CD14-positive monocyte (primary cell): ENCODE results near the gene UGCG. TPM values are rescaled to one million over a fixed set of nuclear protein-coding genes. Genes with fewer than 3 reads are reported as not detected.

Source experiments
- DNase-seq, 3 donors: peaks; one replicate each; pipeline ENCODE4 v3.0.0-alpha.2; 2011 to 2022
- H2AFZ ChIP-seq: 2 replicates; pipeline ENCODE4 v1.6.0; 2012; ENCODE audit warnings: mild to moderate bottlenecking, low read depth, low read length, inconsistent platforms; ENCODE audit not compliant: insufficient read depth, poor library complexity, severe bottlenecking
- H3K27ac ChIP-seq, 2 donors: 1 replicate in 1 of 2; 2 replicates in 1 of 2; pipeline ENCODE4 v1.5.1; 2012 to 2013; ENCODE audit warnings: low read length in 2 of 2, control low read depth in 1 of 2, inconsistent platforms in 1 of 2, low read depth in 1 of 2, mild to moderate bottlenecking in 1 of 2
- H3K27me3 ChIP-seq, 2 donors: one replicate each; pipeline versions ENCODE4 v1.6.0 to v1.6.1; 2011 to 2013; ENCODE audit warnings: low read length in 2 of 2; ENCODE audit not compliant: control insufficient read depth in 2 of 2, insufficient read depth in 2 of 2
- H3K36me3 ChIP-seq, 2 donors: replicated peaks in 1 of 2; 1 replicate in 1 of 2; 2 replicates in 1 of 2; pipeline versions ENCODE4 v1.5.1 to v1.6.1; 2012 to 2013; ENCODE audit warnings: low read length in 2 of 2, control low read depth in 1 of 2, inconsistent platforms in 1 of 2, mild to moderate bottlenecking in 1 of 2; ENCODE audit not compliant: insufficient read depth in 2 of 2, control insufficient read depth in 1 of 2
- H3K4me1 ChIP-seq, 2 donors: 1 replicate in 1 of 2; 2 replicates in 1 of 2; pipeline versions ENCODE4 v1.5.1 to v1.6.1; 2012 to 2013; ENCODE audit warnings: low read length in 2 of 2, control low read depth in 1 of 2, inconsistent platforms in 1 of 2, mild to moderate bottlenecking in 1 of 2, moderate library complexity in 1 of 2; ENCODE audit not compliant: insufficient read depth in 2 of 2, control insufficient read depth in 1 of 2
- H3K4me2 ChIP-seq: replicated peaks from 2 replicates; pipeline ENCODE3; 2012; ENCODE audit warnings: low read length, moderate library complexity, mild to moderate bottlenecking; ENCODE audit not compliant: poor library complexity, severe bottlenecking; ENCODE audit errors: extremely low read depth
- H3K4me3 ChIP-seq, 3 experiments: fragments of 200-600 bp in 1 of 3; sonication (generic) in 1 of 3; replicated peaks in 1 of 3; 1 replicate in 2 of 3; 2 replicates in 1 of 3; pipeline ENCODE4 v1.5.1; 2011 to 2013; ENCODE audit warnings: low read length in 3 of 3, mild to moderate bottlenecking in 3 of 3, control low read depth in 2 of 3, low read depth in 2 of 3, inconsistent platforms in 1 of 3, moderate library complexity in 1 of 3
- H3K79me2 ChIP-seq: 2 replicates; pipeline ENCODE4 v1.6.0; 2012; ENCODE audit warnings: mild to moderate bottlenecking, control low read depth, inconsistent platforms, low read length, moderate library complexity; ENCODE audit not compliant: insufficient read depth
- H3K9ac ChIP-seq: 2 replicates; pipeline ENCODE4 v1.6.0; 2017; ENCODE audit warnings: low read length, mild to moderate bottlenecking; ENCODE audit not compliant: insufficient read depth, poor library complexity, severe bottlenecking
- H3K9me3 ChIP-seq, 2 donors: replicated peaks in 1 of 2; 1 replicate in 1 of 2; 2 replicates in 1 of 2; pipeline versions ENCODE4 v1.5.1 to v1.6.1; 2012 to 2013; ENCODE audit warnings: low read length in 2 of 2, control low read depth in 1 of 2; ENCODE audit not compliant: control insufficient read depth in 1 of 2, insufficient read depth in 1 of 2
- H4K20me1 ChIP-seq: 2 replicates; pipeline ENCODE4 v1.6.0; 2012; ENCODE audit warnings: mild to moderate bottlenecking, low read length, control low read depth, moderate library complexity; ENCODE audit not compliant: insufficient read depth
- H3K27ac Mint-ChIP-seq, 7 donors: one replicate each; pipeline ENCODE4 v1.8.0; 2020; ENCODE audit warnings: mild to moderate bottlenecking in 7 of 7, mixed read lengths in 7 of 7, moderate library complexity in 6 of 7, inconsistent platforms in 2 of 7
- H3K27me3 Mint-ChIP-seq, 3 donors: one replicate each; pipeline ENCODE4 v1.8.0; 2021 to 2022; ENCODE audit warnings: low read depth in 3 of 3, mild to moderate bottlenecking in 3 of 3, mixed read lengths in 3 of 3, moderate library complexity in 3 of 3, inconsistent platforms in 1 of 3
- H3K36me3 Mint-ChIP-seq, 2 donors: one replicate each; pipeline ENCODE4 v1.8.0; 2020; ENCODE audit warnings: mixed read lengths in 2 of 2, inconsistent platforms in 1 of 2, mild to moderate bottlenecking in 1 of 2
- H3K4me1 Mint-ChIP-seq: one replicate; pipeline ENCODE4 v1.8.0; 2020; ENCODE audit warnings: mild to moderate bottlenecking, mixed read lengths
- H3K4me3 Mint-ChIP-seq, 2 donors: one replicate each; pipeline ENCODE4 v1.8.0; 2020; ENCODE audit warnings: mild to moderate bottlenecking in 2 of 2, mixed read lengths in 2 of 2, moderate library complexity in 1 of 2
- H3K9me3 Mint-ChIP-seq, 7 donors: one replicate each; pipeline ENCODE4 v1.8.0; 2020 to 2022; ENCODE audit warnings: mixed read lengths in 7 of 7, mild to moderate bottlenecking in 6 of 7, moderate library complexity in 6 of 7, inconsistent platforms in 2 of 7
- CTCF ChIP-seq: fragments of 200-600 bp; IDR thresholded peaks from one replicate; pipeline ENCODE4 v1.8.0; 2022; ENCODE audit warnings: antibody characterized with exemption, mild to moderate bottlenecking
- WGBS: methylation state at CpG from one replicate; pipeline ENCODE4 v1.1.5; 2013; ENCODE audit warnings: missing lambda C conversion rate; ENCODE audit not compliant: insufficient coverage; 5-methylcytosine and 5-hydroxymethylcytosine counted together
- intact Hi-C, 2 donors: fragments of 100-400 bp; cut with micrococcal nuclease; formaldehyde crosslinking; loops; one replicate each; pipeline versions ENCODE4 v1.15.0 to v1.15.1; 2023
- polyA plus RNA-seq, 3 donors: library from polyadenylated mRNA; depleted of rRNA in 1 of 3; unstranded in 2 of 3; stranded (reverse) in 1 of 3; fragments of 300-500 nt in 2 of 3; fragments of >200 nt in 1 of 3; fragmentation: Illumina TruSeq in 2 of 3; gene quantifications; 1 replicate in 2 of 3; 2 replicates in 1 of 3; pipeline ENCODE4 v1.2.3, GENCODE V29; 2012 to 2021

The UGCG gene
- polyA plus RNA-seq, 3 donors, result 2.7 to 7.9 (median 4.1) TPM

GRCh38 chr9:111916234-111916645 is 19.6 kb downstream of the UGCG start:
- no peak for DNase-seq
- Mint-ChIP-seq H3K27ac (no peak overlapping the region), H3K4me3 (no peak overlapping the region), H3K9me3 (peaks cover 0 to 2% (median 0%) of the 10 kb centered on the region in 7 donors), H3K4me1 (peaks cover 10% of the 10 kb centered on the region), H3K36me3 (peaks cover 19 to 41% of the 10 kb centered on the region in 2 donors), H3K27me3 (no peaks in the 10 kb centered on the region)
- intact Hi-C loops, result no loop called here
- Histone ChIP-seq H3K9me3 (no peaks in the 10 kb centered on the region), H3K4me3 (no peak overlapping the region), H3K4me2 (no peak overlapping the region), H2AFZ (no peak overlapping the region), H3K27ac (no peak overlapping the region), H3K79me2 (peaks cover 16% of the 10 kb centered on the region), H3K36me3 (peaks cover 0 to 24% of the 10 kb centered on the region in 2 donors), H4K20me1 (peaks cover 39% of the 10 kb centered on the region), H3K9ac (no peak overlapping the region), H3K27me3 (no peaks in the 10 kb centered on the region), H3K4me1 (no peaks in the 10 kb centered on the region)
- TF ChIP-seq CTCF, result no peak
- no CpG with 5 or more reads among the region's 3 CpGs for WGBS

GRCh38 chr9:111917201-111917600 is 20.6 kb downstream of the UGCG start:
- H3K27ac Mint-ChIP-seq, result no peak overlapping the region
- no peak overlapping the region for H3K4me3 ChIP-seq
- peaks cover 10% of the 10 kb centered on the region for H3K4me1 Mint-ChIP-seq
- no peak overlapping the region for H3K27ac ChIP-seq
- H3K27me3 Mint-ChIP-seq, result no peaks in the 10 kb centered on the region
- H2AFZ ChIP-seq, result no peak overlapping the region
- H3K9ac ChIP-seq, result no peak overlapping the region
- DNase-seq, result no peak
- peaks cover 0 to 2% (median 0%) of the 10 kb centered on the region in 7 donors for H3K9me3 Mint-ChIP-seq
- peaks cover 11% of the 10 kb centered on the region for H3K79me2 ChIP-seq
- 100% methylated on average over 1 of the region's 5 CpGs for WGBS
- H3K4me2 ChIP-seq, result no peak overlapping the region
- H3K36me3 ChIP-seq, result peaks cover 0 to 24% of the 10 kb centered on the region in 2 donors
- H3K9me3 ChIP-seq, result no peaks in the 10 kb centered on the region
- no peaks in the 10 kb centered on the region for H3K27me3 ChIP-seq
- H3K4me3 Mint-ChIP-seq, result no peak overlapping the region
- no peaks in the 10 kb centered on the region for H3K4me1 ChIP-seq
- TF ChIP-seq CTCF, result no peak
- intact Hi-C loops, result no loop called here
- peaks cover 19 to 44% of the 10 kb centered on the region in 2 donors for H3K36me3 Mint-ChIP-seq
- peaks cover 33% of the 10 kb centered on the region for H4K20me1 ChIP-seq
